H1 (cell line): ENCODE data around the gene PAOX. TPM values are rescaled to one million over a fixed set of nuclear protein-coding genes. Genes with fewer than 3 reads are reported as not detected.

Experiments used
- CTCF ChIA-PET: fragments of 300-600 bp; sonication (Branson Sonifier 250); formaldehyde crosslinking; loops from one replicate; lab custom pipeline; 2021; ENCODE audit not compliant: partially characterized antibody; lab: Charles Lee
- POLR2A ChIA-PET: fragments of 300-600 bp; sonication (Branson Sonifier 250); formaldehyde crosslinking; loops from one replicate; lab custom pipeline; 2021; ENCODE audit warnings: inconsistent platforms; ENCODE audit not compliant: partially characterized antibody; lab: Charles Lee
- DNase-seq, 2 experiments: peaks; one replicate each; pipeline versions ENCODE4 v3.0.0 to v3.0.0-alpha.2; 2010 to 2022; ENCODE audit warnings: low spot score in 2 of 2, low read depth in 1 of 2, mixed read lengths in 1 of 2
- FAIRE-seq: peaks from 2 replicates; lab custom pipeline; 2011; peaks lifted over from hg19 to GRCh38; lab: Jason Lieb, UNC
- H2AFZ ChIP-seq: 2 replicates; pipeline ENCODE4 v1.8.1; 2012; ENCODE audit warnings: low read length, inconsistent platforms
- H2AK5ac ChIP-seq: 2 replicates; pipeline ENCODE4 v1.6.1; 2013; ENCODE audit warnings: low read depth, low read length
- H2BK120ac ChIP-seq: replicated peaks from 2 replicates; pipeline ENCODE3; 2013; ENCODE audit warnings: low read depth, low read length, inconsistent platforms
- H2BK12ac ChIP-seq: 2 replicates; pipeline ENCODE4 v1.6.1; 2013; ENCODE audit warnings: low read depth, low read length
- H2BK15ac ChIP-seq: 2 replicates; pipeline ENCODE4 v1.6.1; 2013; ENCODE audit warnings: low read length
- H2BK20ac ChIP-seq: 2 replicates; pipeline ENCODE4 v1.6.1; 2013; ENCODE audit warnings: low read length
- H2BK5ac ChIP-seq: 2 replicates; pipeline ENCODE4 v1.6.1; 2013; ENCODE audit warnings: low read depth, low read length
- H3K14ac ChIP-seq: 2 replicates; pipeline ENCODE4 v1.6.1; 2013; ENCODE audit warnings: inconsistent platforms; ENCODE audit not compliant: insufficient read length
- H3K18ac ChIP-seq: 2 replicates; pipeline ENCODE4 v1.6.1; 2013; ENCODE audit warnings: low read length; ENCODE audit errors: extremely low read depth
- H3K23ac ChIP-seq: 2 replicates; pipeline ENCODE4 v1.6.1; 2013; ENCODE audit warnings: inconsistent platforms; ENCODE audit not compliant: insufficient read length
- H3K23me2 ChIP-seq: 2 replicates; pipeline ENCODE4 v1.6.1; 2013; ENCODE audit warnings: low read depth, low read length
- H3K27ac ChIP-seq: 2 replicates; pipeline ENCODE4 v1.6.1; 2011; ENCODE audit warnings: low read depth, low read length, inconsistent platforms
- H3K27me3 ChIP-seq, 4 experiments: replicated peaks in 1 of 4; 1 replicate in 1 of 4; 2 replicates in 3 of 4; pipeline versions ENCODE4 v1.6.1 to v1.8.1; 2011 to 2013; ENCODE audit warnings: low read length in 3 of 4, mild to moderate bottlenecking in 3 of 4, inconsistent platforms in 2 of 4, mixed read lengths in 2 of 4, moderate library complexity in 1 of 4; ENCODE audit not compliant: control insufficient read depth in 3 of 4, insufficient read depth in 3 of 4; ENCODE audit errors: extremely low read depth in 1 of 4
- H3K36me3 ChIP-seq, 4 experiments: 2 replicates each; pipeline versions ENCODE4 v1.6.1 to v1.8.1; 2011 to 2013; ENCODE audit warnings: mild to moderate bottlenecking in 4 of 4, low read length in 3 of 4, moderate library complexity in 2 of 4, control low read depth in 1 of 4, inconsistent platforms in 1 of 4; ENCODE audit not compliant: insufficient read depth in 4 of 4, control insufficient read depth in 2 of 4
- H3K4ac ChIP-seq: replicated peaks from 2 replicates; pipeline ENCODE3; 2013; ENCODE audit warnings: low read length, low read depth, mixed read lengths, inconsistent platforms; ENCODE audit not compliant: insufficient read length
- H3K4me1 ChIP-seq, 4 experiments: replicated peaks in 1 of 4; 1 replicate in 1 of 4; 2 replicates in 3 of 4; pipeline versions ENCODE4 v1.6.1 to v1.8.1; 2011 to 2013; ENCODE audit warnings: low read length in 3 of 4, inconsistent platforms in 2 of 4, mixed read lengths in 1 of 4; ENCODE audit not compliant: insufficient read depth in 4 of 4, control insufficient read depth in 3 of 4
- H3K4me2 ChIP-seq, 2 experiments: 2 replicates each; pipeline versions ENCODE4 v1.6.1 to v1.8.1; 2011 to 2013; ENCODE audit warnings: low read depth in 2 of 2, low read length in 2 of 2, control low read depth in 1 of 2, inconsistent platforms in 1 of 2, mild to moderate bottlenecking in 1 of 2; ENCODE audit not compliant: insufficient read depth in 1 of 2
- H3K4me3 ChIP-seq, 4 experiments: fragments of 200-600, 300-600 bp in 1 of 4; sonication (generic), shearing (Covaris generic), sonication (Bioruptor Twin) in 1 of 4; 2 replicates each; pipeline versions ENCODE4 v1.5.1 to v1.8.1; 2011 to 2016; ENCODE audit warnings: low read length in 4 of 4, low read depth in 3 of 4, control low read depth in 2 of 4, inconsistent platforms in 2 of 4, mild to moderate bottlenecking in 2 of 4, mixed read lengths in 1 of 4, moderate library complexity in 1 of 4; ENCODE audit not compliant: insufficient read depth in 2 of 4; ENCODE audit errors: extremely low read depth in 1 of 4
- H3K56ac ChIP-seq: replicated peaks from 2 replicates; pipeline ENCODE3; 2013; ENCODE audit warnings: low read depth, mild to moderate bottlenecking, mixed read lengths, low read length, inconsistent platforms; ENCODE audit not compliant: insufficient read length
- H3K79me1 ChIP-seq: 2 replicates; pipeline ENCODE4 v1.6.1; 2013; ENCODE audit warnings: low read depth, low read length, control low read depth
- H3K79me2 ChIP-seq, 2 experiments: 2 replicates each; pipeline versions ENCODE4 v1.6.1 to v1.8.1; 2012 to 2013; ENCODE audit warnings: low read length in 2 of 2, mild to moderate bottlenecking in 2 of 2, inconsistent platforms in 1 of 2; ENCODE audit not compliant: insufficient read depth in 2 of 2, control insufficient read depth in 1 of 2
- H3K9ac ChIP-seq, 4 experiments: replicated peaks in 1 of 4; 1 replicate in 1 of 4; 2 replicates in 3 of 4; pipeline versions ENCODE4 v1.6.1 to v1.8.1; 2011 to 2013; ENCODE audit warnings: low read depth in 3 of 4, low read length in 3 of 4, control low read depth in 2 of 4, mild to moderate bottlenecking in 2 of 4, moderate library complexity in 2 of 4, inconsistent platforms in 1 of 4; ENCODE audit errors: extremely low read depth in 1 of 4
- H3K9me3 ChIP-seq, 2 experiments: 2 replicates each; pipeline versions ENCODE4 v1.6.1 to v1.8.1; 2012 to 2013; ENCODE audit warnings: mild to moderate bottlenecking in 2 of 2, moderate library complexity in 2 of 2, control low read depth in 1 of 2, inconsistent platforms in 1 of 2, low read depth in 1 of 2, low read length in 1 of 2, mixed read lengths in 1 of 2; ENCODE audit not compliant: insufficient read depth in 2 of 2
- H4K20me1 ChIP-seq, 2 experiments: replicated peaks in 1 of 2; 2 replicates each; pipeline versions ENCODE3 to v1.8.1; 2011 to 2013; ENCODE audit warnings: inconsistent platforms in 2 of 2, low read length in 2 of 2, mild to moderate bottlenecking in 1 of 2; ENCODE audit not compliant: insufficient read depth in 2 of 2, control insufficient read depth in 1 of 2
- H4K5ac ChIP-seq: 2 replicates; pipeline ENCODE4 v1.6.1; 2013; ENCODE audit warnings: low read length, low read depth, mixed read lengths, inconsistent platforms; ENCODE audit not compliant: insufficient read length
- H4K8ac ChIP-seq: 2 replicates; pipeline ENCODE4 v1.8.0; 2013; ENCODE audit warnings: mild to moderate bottlenecking, moderate library complexity, low read length, inconsistent platforms; ENCODE audit not compliant: insufficient read depth; ENCODE audit errors: extremely low read depth
- H4K91ac ChIP-seq: replicated peaks from 2 replicates; pipeline ENCODE3; 2013; ENCODE audit warnings: low read length, mixed read lengths, inconsistent platforms; ENCODE audit not compliant: insufficient read length
- ASH2L ChIP-seq: fragments of 200-600, 300-600 bp; sonication (generic); IDR thresholded peaks from one replicate; pipeline ENCODE4 v1.7.1; 2017; ENCODE audit warnings: low read length
- BCL11A ChIP-seq, 2 experiments: IDR thresholded peaks; one replicate each; pipeline ENCODE4 v1.6.1; 2011; ENCODE audit warnings: low read depth in 2 of 2, low read length in 2 of 2, mild to moderate bottlenecking in 2 of 2
- CBX5 ChIP-seq: fragments of 300-800, 300-1000 bp; sonication (generic); IDR thresholded peaks from 2 replicates; pipeline ENCODE4 v1.7.1; 2016; ENCODE audit warnings: antibody characterized with exemption, low read length, low read depth
- JUN ChIP-seq: IDR thresholded peaks from 2 replicates; pipeline ENCODE4 v1.6.1; 2011; ENCODE audit warnings: low read depth, mild to moderate bottlenecking, improper control_type of control experiment, low read length
- JUND ChIP-seq: IDR thresholded peaks from 2 replicates; pipeline ENCODE4 v1.6.1; 2011; ENCODE audit warnings: mild to moderate bottlenecking, improper control_type of control experiment, low read length
- POU5F1 ChIP-seq: IDR thresholded peaks from 2 replicates; pipeline ENCODE4 v1.6.1; 2011; ENCODE audit warnings: low read depth, mild to moderate bottlenecking, low read length, moderate library complexity
- SIN3A ChIP-seq, 2 experiments: IDR thresholded peaks in 1 of 2; conservative IDR thresholded peaks in 1 of 2; 2 replicates each; pipeline ENCODE4 v1.6.1; 2011 to 2012; ENCODE audit warnings: low read length in 2 of 2, improper control_type of control experiment in 1 of 2, low read depth in 1 of 2, mild to moderate bottlenecking in 1 of 2
- WGBS, 2 experiments: shearing (Covaris generic) in 1 of 2; methylation state at CpG; one replicate each; pipeline versions ENCODE4 v1.1.6 to v1.1.7; 2013 to 2015; ENCODE audit warnings: low lambda C conversion rate in 2 of 2, mixed read lengths in 2 of 2, inconsistent platforms in 1 of 2, low coverage in 1 of 2, missing lambda C conversion rate in 1 of 2; ENCODE audit not compliant: insufficient replicate concordance in 2 of 2, insufficient coverage in 1 of 2, insufficient read length in 1 of 2; ENCODE audit errors: extremely low coverage in 1 of 2, missing lambda C conversion rate in 1 of 2; 5-methylcytosine and 5-hydroxymethylcytosine counted together
- polyA plus RNA-seq, 7 experiments: library from polyadenylated mRNA; depleted of rRNA in 3 of 7; stranded (reverse) in 5 of 7; unstranded in 2 of 7; fragments of >200 nt in 5 of 7; fragments of 200-250 nt in 2 of 7; gene quantifications; 1 replicate in 5 of 7; 2 replicates in 1 of 7; 4 replicates in 1 of 7; pipeline versions ENCODE4 v1.2.1 to v1.2.3, GENCODE V29; 2011 to 2013; ENCODE audit warnings: missing spikeins in 2 of 7, mixed read lengths in 2 of 7
- total RNA-seq: library from RNA; stranded (reverse); fragmentation: NEBNext Ultra II Directional; extraction: Animal tissue kit (Norgen Biotek cat#: 25700); gene quantifications from 2 replicates; pipeline ENCODE4 v1.2.1, GENCODE V29; 2021
- TF ChIP-seq, protein P1 (sequence below): IDR thresholded peaks from 2 replicates; pipeline ENCODE4 v1.6.1; 2011; ENCODE audit warnings: low read depth, mild to moderate bottlenecking, low read length; ENCODE audit not compliant: insufficient read depth

Gene PAOX
- total and polyA plus RNA-seq, 2 of the 8 experiments (the other 6 are each of a cell fraction or from before 2014, with no cell fraction given) = 3.7 to 4.3 TPM

GRCh38 chr10:133353988-133354605, 25.0 kb upstream of the PAOX start:
- H2BK15ac ChIP-seq = no peak overlapping the region
- H3K18ac ChIP-seq = no peak overlapping the region
- no peaks in the 10 kb centered on the region for H3K79me2 ChIP-seq
- peaks cover 7 to 21% of the 10 kb centered on the region in 2 experiments for H4K20me1 ChIP-seq
- no peak overlapping the region for H3K27ac ChIP-seq
- H4K91ac ChIP-seq = no peak overlapping the region
- peaks cover 0 to 5% (median 0%) of the 10 kb centered on the region in 4 experiments; a peak in 3 of 7 replicates for H3K27me3 ChIP-seq
- no peak overlapping the region for H3K9ac ChIP-seq
- no peaks in the 10 kb centered on the region; the same call in 1 of the 2 replicates for H3K79me1 ChIP-seq
- H3K4ac ChIP-seq = no peak overlapping the region
- no peak overlapping the region for H2BK120ac ChIP-seq
- H4K8ac ChIP-seq = peak overlapping the region; percentile 23; the same call in 1 of the 2 replicates
- no peak overlapping the region for H2AK5ac ChIP-seq
- H3K4me2 ChIP-seq = no peak overlapping the region
- peaks cover 0 to 15% (median 5%) of the 10 kb centered on the region in 4 experiments; a peak in 4 of 7 replicates for H3K4me1 ChIP-seq
- DNase-seq (no peak), FAIRE-seq (no peak)
- H2BK12ac ChIP-seq = no peak overlapping the region
- no peak overlapping the region for H3K56ac ChIP-seq
- no peak overlapping the region for H3K4me3 ChIP-seq
- H3K23ac ChIP-seq = no peak overlapping the region
- H3K36me3 ChIP-seq = no peaks in the 10 kb centered on the region; a peak in 2 of 8 replicates
- 86% methylated on average over 15 of the region's 16 CpGs; no CpG with 5 or more reads in 1 of the 2 experiments for WGBS, 2 experiments
- H3K14ac ChIP-seq = no peak overlapping the region
- H2BK20ac ChIP-seq = no peak overlapping the region
- ChIA-PET POLR2A (interaction anchor here (1.0 to 1.9 kb wide), 6 partner anchors 11 to 67 kb away, joined by 3 to 7 read pairs (median 4); partner anchors contain the start of gene CALY), CTCF (interaction anchor here (1.0 to 4.9 kb wide), 5 partner anchors 9 to 46 kb away, joined by 4 to 57 read pairs (median 7); no protein-coding TSS in a partner anchor)
- H3K9me3 ChIP-seq = no peaks in the 10 kb centered on the region
- no peak overlapping the region for H2AFZ ChIP-seq
- H3K23me2 ChIP-seq = peaks cover 7% of the 10 kb centered on the region; the same call in 1 of the 2 replicates
- H4K5ac ChIP-seq = no peak overlapping the region
- no peak overlapping the region for H2BK5ac ChIP-seq
- TF ChIP-seq JUND (no peak), POU5F1 (no peak), ASH2L (no peak), CBX5 (no peak), SIN3A (conservative IDR thresholded peaks at IDR 0.05 in 1 of 2, IDR thresholded peaks at IDR 0.05 in 1 of 2; ENCODE audit: low read depth in 1 of 2, low read length in 2 of 2) (no peak), JUN (no peak), BCL11A (IDR thresholded peaks at IDR 0.05; ENCODE audit: low read depth in 2 of 2, low read length in 2 of 2) (no peak)
- TF ChIP-seq, protein P1, sequence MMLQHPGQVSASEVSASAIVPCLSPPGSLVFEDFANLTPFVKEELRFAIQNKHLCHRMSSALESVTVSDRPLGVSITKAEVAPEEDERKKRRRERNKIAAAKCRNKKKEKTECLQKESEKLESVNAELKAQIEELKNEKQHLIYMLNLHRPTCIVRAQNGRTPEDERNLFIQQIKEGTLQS = no peak
